ENCODE results near the gene EGLN3. TPM values are rescaled to one million over a fixed set of nuclear protein-coding genes. Genes with fewer than 3 reads are reported as not detected.

EGLN3 gene
- total and polyA plus RNA-seq, 2 of the 13 experiments (the other 11 are each of a cell fraction or from before 2014, with no cell fraction given): 0.18 to 27.3 TPM

GRCh38 chr14:33950320-33951182 lies at the start of gene EGLN3 (continued):
- TF ChIP-seq CSRNP2 (CRISPR knock-in tag; conservative IDR thresholded peaks at IDR 0.05; ENCODE audit: low read depth) (no peak), ZNF773 (CRISPR knock-in tag; IDR thresholded peaks at IDR 0.05; ENCODE audit: borderline replicate concordance) (no peak), ZNF776 (CRISPR knock-in tag; IDR thresholded peaks at IDR 0.05) (peak; percentile 24; the same call in 1 of the 2 replicates), ZNF547 (CRISPR knock-in tag; IDR thresholded peaks at IDR 0.05) (no peak), SKIL (CRISPR knock-in tag; IDR thresholded peaks at IDR 0.05; ENCODE audit: borderline replicate concordance) (no peak), ZNF317 (CRISPR knock-in tag; IDR thresholded peaks at IDR 0.05) (no peak), PAX8 (CRISPR knock-in tag; IDR thresholded peaks at IDR 0.05; ENCODE audit: borderline replicate concordance) (no peak), FOXK2 (IDR thresholded peaks at IDR 0.05) (no peak), ZNF607 (CRISPR knock-in tag; IDR thresholded peaks at IDR 0.05; ENCODE audit: borderline replicate concordance) (peak; percentile 25; the same call in 1 of the 2 replicates), TAF1 (CRISPR knock-in tag; IDR thresholded peaks at IDR 0.05) (peak; percentile 44; the same call in 1 of the 2 replicates), ZBTB7A (CRISPR knock-in tag; IDR thresholded peaks at IDR 0.05) (peak; percentile 68; the same call in 1 of the 2 replicates), U2AF2 (IDR thresholded peaks at IDR 0.05; ENCODE audit: low read depth, low read length) (no peak), ZNF646 (CRISPR knock-in tag; IDR thresholded peaks at IDR 0.05) (no peak)
- TF ChIP-seq, protein P1, sequence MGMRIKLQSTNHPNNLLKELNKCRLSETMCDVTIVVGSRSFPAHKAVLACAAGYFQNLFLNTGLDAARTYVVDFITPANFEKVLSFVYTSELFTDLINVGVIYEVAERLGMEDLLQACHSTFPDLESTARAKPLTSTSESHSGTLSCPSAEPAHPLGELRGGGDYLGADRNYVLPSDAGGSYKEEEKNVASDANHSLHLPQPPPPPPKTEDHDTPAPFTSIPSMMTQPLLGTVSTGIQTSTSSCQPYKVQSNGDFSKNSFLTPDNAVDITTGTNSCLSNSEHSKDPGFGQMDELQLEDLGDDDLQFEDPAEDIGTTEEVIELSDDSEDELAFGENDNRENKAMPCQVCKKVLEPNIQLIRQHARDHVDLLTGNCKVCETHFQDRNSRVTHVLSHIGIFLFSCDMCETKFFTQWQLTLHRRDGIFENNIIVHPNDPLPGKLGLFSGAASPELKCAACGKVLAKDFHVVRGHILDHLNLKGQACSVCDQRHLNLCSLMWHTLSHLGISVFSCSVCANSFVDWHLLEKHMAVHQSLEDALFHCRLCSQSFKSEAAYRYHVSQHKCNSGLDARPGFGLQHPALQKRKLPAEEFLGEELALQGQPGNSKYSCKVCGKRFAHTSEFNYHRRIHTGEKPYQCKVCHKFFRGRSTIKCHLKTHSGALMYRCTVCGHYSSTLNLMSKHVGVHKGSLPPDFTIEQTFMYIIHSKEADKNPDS (CRISPR knock-in tag; IDR thresholded peaks at IDR 0.05): no peak; the same call in 1 of the 2 replicates
